Measurements from ENCODE around the gene IL17C.

DNA sequence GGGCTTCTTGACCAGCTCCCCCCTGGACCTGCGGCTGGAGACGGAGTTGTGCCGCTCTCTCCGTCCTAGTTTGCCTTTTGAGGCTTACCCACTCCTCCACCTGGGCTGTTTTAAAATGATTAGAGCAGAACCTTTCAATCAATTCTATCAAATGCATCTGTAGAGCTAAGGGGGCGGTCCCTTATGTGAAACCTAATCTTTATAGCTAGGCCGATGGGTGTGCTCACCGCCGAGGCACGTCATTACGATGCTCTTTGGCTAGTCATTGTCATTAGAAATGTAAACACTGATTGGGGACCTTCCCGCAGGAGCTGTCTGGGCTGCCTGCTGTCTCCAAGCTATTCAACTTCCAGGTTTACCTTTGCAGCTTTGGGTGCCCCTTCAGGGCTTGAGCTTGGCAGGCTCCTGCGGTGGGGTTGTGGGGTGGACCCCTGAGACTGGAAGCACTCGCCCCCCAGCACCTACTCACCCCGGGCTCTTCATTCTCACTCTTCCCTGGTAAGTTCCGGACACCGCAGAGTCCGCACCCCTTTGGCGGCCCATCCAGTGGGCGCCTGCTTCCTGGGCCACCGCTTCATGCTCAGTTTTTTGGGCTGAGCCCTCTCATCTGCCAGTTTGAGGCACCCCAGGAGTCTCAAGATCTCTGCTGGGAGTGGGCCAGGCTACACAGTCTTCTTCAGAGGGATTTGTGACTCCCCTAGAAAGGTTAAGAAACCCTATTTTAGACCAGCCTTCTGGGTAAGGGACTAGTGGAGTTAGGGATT lies 20.9 kb upstream of the IL17C start:
- TF ChIP-seq, protein P1, sequence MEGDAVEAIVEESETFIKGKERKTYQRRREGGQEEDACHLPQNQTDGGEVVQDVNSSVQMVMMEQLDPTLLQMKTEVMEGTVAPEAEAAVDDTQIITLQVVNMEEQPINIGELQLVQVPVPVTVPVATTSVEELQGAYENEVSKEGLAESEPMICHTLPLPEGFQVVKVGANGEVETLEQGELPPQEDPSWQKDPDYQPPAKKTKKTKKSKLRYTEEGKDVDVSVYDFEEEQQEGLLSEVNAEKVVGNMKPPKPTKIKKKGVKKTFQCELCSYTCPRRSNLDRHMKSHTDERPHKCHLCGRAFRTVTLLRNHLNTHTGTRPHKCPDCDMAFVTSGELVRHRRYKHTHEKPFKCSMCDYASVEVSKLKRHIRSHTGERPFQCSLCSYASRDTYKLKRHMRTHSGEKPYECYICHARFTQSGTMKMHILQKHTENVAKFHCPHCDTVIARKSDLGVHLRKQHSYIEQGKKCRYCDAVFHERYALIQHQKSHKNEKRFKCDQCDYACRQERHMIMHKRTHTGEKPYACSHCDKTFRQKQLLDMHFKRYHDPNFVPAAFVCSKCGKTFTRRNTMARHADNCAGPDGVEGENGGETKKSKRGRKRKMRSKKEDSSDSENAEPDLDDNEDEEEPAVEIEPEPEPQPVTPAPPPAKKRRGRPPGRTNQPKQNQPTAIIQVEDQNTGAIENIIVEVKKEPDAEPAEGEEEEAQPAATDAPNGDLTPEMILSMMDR (IDR thresholded peaks at IDR 0.05), result no peak
- no peak for TF ChIP-seq EZH2 (IDR thresholded peaks at IDR 0.05; ENCODE audit: borderline replicate concordance, insufficient read depth, low read depth, low read length, poor library complexity, severe bottlenecking)

All from B cell (primary cell).